Gastrocnemius medialis (tissue), 4 donors: Measurements from ENCODE around the gene GJC3.

Experiments used
- CTCF ChIP-seq, 5 experiments: fragments of 450-650 bp in 3 of 5; fragments of 200-600 bp in 2 of 5; sonication (generic) in 2 of 5; IDR thresholded peaks in 4 of 5; conservative IDR thresholded peaks in 1 of 5; 1 replicate in 4 of 5; 2 replicates in 1 of 5; pipeline ENCODE4 v1.5.1; 2016 to 2019; ENCODE audit warnings: antibody characterized with exemption in 5 of 5, mild to moderate bottlenecking in 3 of 5, moderate library complexity in 3 of 5
- POLR2A ChIP-seq, 2 donors: fragments of 450-650 bp; IDR thresholded peaks; one replicate each; pipeline ENCODE4 v1.6.1; 2017; ENCODE audit warnings: antibody characterized with exemption in 2 of 2, mild to moderate bottlenecking in 2 of 2, moderate library complexity in 2 of 2

- no peak for TF ChIP-seq CTCF (IDR thresholded peaks at IDR 0.05 in 4 of 5, conservative IDR thresholded peaks at IDR 0.05 in 1 of 5)
- TF ChIP-seq POLR2A (IDR thresholded peaks at IDR 0.05), result no peak
Measured at GRCh38 chr7:99943641-99944496, 14.4 kb upstream of the GJC3 start.
